Esophagus muscularis mucosa (tissue), 4 donors: ENCODE data around the gene SMC6.

Experiments used
- CTCF ChIP-seq, 3 experiments: fragments of 200-600 bp in 2 of 3; fragments of 450-650 bp in 1 of 3; sonication (generic) in 2 of 3; IDR thresholded peaks; one replicate each; pipeline ENCODE4 v1.5.1; 2017 to 2019; ENCODE audit warnings: antibody characterized with exemption in 3 of 3, mild to moderate bottlenecking in 2 of 3, moderate library complexity in 1 of 3
- EP300 ChIP-seq: sonication (generic); formaldehyde crosslinking; IDR thresholded peaks from one replicate; pipeline ENCODE4 v1.6.1; 2017; ENCODE audit warnings: antibody characterized with exemption
- POLR2A ChIP-seq: fragments of 450-650 bp; IDR thresholded peaks from one replicate; pipeline ENCODE4 v1.6.1; 2017; ENCODE audit warnings: antibody characterized with exemption, moderate library complexity, mild to moderate bottlenecking, low read depth
- POLR2AphosphoS5 ChIP-seq, 2 donors: sonication (generic); formaldehyde crosslinking; IDR thresholded peaks; one replicate each; pipeline ENCODE4 v1.6.1; 2017; ENCODE audit warnings: antibody characterized with exemption in 2 of 2

- TF ChIP-seq CTCF (IDR thresholded peaks at IDR 0.05) = no peak
- no peak for TF ChIP-seq POLR2A
- TF ChIP-seq EP300 = no peak
- no peak for TF ChIP-seq POLR2AphosphoS5 (IDR thresholded peaks at IDR 0.05)
Measured at GRCh38 chr2:17621781-17622180, 131.8 kb downstream of the SMC6 start.
